GM10266 (cell line): ENCODE measurements around the gene NBEA.

Experiments
- DNase-seq: peaks from one replicate; pipeline ENCODE4 v3.0.0; 2012; ENCODE audit errors: extremely low spot score
- TF ChIP-seq, protein P1 (sequence below): IDR thresholded peaks from 2 replicates; pipeline ENCODE4 v1.5.1; 2012; ENCODE audit warnings: mild to moderate bottlenecking, low read depth; ENCODE audit not compliant: control insufficient read depth, insufficient read depth; ENCODE audit errors: missing control alignments

The NBEA gene

DNA sequence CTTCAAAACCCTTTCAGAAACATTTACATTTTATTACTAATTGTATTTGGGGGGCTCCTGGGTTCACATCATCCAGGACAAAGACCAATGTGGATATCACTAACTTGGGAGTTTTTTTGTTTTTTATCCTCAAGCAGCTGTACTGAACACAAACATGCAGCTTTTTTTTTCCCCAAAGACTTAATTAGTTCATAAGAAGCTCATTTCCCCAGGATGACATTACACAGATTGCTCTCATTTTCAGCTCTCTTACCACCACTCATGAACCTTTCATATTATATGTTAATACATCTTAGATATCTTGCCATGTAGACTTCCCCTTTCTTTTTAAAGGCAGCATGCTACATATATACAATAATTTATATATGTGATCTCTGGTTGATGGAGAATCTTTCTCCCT, 653.1 kb downstream of the NBEA start:
- DNase-seq = no peak
- TF ChIP-seq, protein P1, sequence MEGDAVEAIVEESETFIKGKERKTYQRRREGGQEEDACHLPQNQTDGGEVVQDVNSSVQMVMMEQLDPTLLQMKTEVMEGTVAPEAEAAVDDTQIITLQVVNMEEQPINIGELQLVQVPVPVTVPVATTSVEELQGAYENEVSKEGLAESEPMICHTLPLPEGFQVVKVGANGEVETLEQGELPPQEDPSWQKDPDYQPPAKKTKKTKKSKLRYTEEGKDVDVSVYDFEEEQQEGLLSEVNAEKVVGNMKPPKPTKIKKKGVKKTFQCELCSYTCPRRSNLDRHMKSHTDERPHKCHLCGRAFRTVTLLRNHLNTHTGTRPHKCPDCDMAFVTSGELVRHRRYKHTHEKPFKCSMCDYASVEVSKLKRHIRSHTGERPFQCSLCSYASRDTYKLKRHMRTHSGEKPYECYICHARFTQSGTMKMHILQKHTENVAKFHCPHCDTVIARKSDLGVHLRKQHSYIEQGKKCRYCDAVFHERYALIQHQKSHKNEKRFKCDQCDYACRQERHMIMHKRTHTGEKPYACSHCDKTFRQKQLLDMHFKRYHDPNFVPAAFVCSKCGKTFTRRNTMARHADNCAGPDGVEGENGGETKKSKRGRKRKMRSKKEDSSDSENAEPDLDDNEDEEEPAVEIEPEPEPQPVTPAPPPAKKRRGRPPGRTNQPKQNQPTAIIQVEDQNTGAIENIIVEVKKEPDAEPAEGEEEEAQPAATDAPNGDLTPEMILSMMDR = no peak

DNA sequence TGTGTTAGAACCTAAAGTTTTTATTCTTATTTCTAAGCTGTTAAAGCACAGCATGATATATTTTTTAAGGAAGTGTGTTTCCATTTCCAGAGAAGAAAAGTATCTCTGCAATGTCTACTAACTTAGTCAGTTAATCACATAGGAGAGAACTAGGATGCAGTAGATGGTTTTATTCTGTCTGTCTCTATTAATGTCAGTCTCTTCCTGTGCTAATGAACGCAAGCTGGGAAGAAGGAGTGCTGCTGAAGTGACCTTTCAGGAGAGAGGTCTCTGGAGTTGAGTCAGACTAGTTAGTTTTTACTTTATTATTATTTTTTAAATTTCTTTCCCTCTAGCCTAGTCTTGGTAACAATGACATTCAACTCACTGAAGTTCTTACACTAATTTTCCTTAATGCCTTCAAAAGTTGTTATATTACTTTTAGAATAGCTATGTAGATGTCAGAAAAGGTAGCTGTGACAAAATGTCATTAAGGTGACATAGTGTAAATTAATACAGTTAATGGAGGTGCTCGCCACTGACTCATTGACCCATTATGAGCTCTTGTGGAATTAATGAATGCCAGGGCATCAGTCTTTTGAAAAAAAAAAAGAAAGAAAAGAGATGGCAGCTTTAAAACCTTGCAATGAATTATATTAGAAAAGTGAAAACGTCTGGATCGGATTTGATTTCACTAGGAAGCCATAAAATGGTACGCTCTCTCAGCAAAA, 654.4 kb downstream of the NBEA start:
- DNase-seq = no peak

DNA sequence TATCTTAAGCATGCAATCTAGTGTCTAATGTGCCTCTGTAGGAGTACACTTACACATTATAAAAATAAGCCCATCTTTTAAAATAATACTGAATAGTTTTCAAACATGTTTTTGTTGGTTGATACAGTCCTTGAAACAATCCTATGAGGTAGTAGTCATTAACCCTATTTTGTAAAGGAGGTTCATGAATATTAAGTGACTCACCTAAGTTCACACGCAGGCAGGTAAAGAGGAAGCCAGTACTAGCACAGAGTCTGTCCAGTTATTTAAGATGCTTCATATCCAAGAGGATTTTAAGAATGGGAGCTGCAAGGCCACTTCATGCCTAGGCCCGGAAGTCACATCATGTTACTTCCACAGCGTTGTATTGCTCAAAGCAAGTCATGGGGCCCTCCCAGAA, 655.4 kb downstream of the NBEA start:
- no peak for DNase-seq
- TF ChIP-seq, protein P1 = no peak

More for the DNA sequence above, 654.4 kb downstream of the NBEA start:
- TF ChIP-seq, protein P1 = no peak

DNA sequence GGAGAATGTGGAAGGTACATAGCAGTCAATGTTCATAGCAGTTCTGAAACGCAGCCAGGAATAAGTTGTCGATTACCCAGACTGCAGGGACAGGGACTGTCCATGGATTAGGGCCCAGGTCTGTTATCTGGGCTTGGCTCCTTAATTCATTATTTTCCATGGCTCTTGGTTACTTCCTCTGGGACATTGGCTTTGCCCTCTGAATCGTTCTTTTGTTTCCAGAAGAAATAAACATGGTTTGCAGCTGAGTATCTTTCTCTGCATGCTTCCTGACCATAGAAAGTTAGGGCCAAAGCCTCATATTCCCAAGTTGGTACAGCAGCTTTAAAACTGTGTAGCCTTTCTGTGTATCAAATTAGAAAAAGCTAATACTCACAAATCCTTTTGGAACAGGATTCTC, 656.2 kb downstream of the NBEA start:
- no peak for DNase-seq
- TF ChIP-seq, protein P1 = no peak

DNA sequence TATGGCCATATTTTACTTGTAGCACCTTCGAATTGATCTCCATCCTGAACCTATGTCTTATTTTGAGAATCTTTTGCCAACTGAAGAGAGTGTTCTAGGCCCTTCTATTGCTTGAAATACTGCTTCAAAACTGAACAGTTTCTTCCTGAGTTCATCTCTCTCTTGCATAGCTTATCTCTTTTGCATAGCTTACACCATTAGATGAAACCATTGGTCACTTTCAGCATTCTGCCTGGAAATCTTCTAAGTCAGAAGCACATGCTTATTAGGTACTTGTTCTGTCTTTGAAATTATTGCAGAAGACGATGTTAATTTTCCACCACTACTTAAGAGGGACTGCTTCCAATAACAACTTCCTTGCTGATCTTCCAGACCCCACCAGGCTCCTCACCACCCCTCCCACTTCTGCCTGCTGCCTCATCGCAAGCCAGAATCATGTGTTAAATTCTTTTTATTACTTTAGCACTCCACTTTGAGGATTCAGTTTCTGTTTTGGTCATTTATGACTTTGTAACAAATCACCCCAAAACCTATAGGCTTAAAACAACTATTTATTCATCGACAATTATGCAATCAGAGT, 656.8 kb downstream of the NBEA start:
- TF ChIP-seq, protein P1 = no peak
- DNase-seq = no peak

DNA sequence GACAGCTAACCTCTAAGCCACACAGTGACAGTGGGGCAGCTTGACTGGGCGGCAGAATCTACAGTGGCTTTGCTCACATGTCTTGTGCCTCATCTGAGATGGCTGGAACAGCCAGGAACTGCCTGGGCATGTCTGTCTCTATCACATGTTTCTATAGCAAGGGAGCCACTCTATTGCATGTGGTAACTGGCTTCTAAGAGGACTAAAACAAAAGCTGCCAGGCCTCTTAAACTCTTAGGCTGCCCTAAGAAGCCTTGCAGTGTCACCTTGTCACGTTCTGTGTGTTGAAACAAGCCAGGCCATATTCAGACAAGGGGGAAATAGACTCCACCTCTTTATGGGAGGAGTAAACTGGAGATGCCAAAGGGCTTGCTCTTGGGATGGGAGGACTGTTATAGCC, 657.3 kb downstream of the NBEA start:
- DNase-seq = no peak
- TF ChIP-seq, protein P1 = no peak

DNA sequence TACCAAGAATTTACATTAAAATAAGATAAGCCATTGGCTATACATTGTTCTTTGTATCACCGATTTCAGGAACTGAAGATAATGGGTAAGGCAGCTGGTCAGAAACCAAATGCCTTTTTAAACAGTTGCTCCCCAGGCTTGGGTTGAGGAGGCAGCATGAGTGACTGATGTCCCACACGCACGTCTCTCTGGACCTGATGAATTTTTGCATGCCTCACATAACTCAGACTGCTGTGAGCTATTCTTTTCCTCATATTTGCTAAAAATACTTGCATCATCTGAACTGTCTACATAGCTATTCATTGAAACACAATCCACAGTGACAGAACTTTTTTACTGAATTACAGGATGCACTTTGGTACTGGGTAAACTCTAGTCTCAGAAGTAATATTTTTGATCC, 658.1 kb downstream of the NBEA start:
- no peak for DNase-seq
- TF ChIP-seq, protein P1 = no peak
